ENCODE measurements around the gene CD36.

Gene CD36

DNA sequence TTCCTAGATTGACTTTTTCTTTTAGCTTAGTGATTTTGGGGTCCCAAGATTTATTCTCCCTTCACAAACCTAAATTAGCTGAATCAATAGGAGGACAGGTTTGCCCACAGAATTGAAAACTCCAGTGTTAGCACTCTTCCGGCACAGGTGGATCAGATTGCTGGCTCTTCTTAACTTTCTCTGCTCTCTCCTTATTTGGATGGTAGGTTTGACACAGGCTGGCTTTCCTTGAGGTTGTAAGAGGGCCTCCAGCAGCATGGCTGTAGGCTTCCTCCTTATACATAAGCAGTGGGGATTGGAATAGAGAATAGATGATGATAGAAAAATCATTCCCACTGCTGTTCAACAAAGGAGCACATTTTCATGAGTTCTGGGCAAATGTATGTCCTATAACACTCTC lies 9.4 kb upstream of the CD36 start:
- DNase-seq: no peak

DNA sequence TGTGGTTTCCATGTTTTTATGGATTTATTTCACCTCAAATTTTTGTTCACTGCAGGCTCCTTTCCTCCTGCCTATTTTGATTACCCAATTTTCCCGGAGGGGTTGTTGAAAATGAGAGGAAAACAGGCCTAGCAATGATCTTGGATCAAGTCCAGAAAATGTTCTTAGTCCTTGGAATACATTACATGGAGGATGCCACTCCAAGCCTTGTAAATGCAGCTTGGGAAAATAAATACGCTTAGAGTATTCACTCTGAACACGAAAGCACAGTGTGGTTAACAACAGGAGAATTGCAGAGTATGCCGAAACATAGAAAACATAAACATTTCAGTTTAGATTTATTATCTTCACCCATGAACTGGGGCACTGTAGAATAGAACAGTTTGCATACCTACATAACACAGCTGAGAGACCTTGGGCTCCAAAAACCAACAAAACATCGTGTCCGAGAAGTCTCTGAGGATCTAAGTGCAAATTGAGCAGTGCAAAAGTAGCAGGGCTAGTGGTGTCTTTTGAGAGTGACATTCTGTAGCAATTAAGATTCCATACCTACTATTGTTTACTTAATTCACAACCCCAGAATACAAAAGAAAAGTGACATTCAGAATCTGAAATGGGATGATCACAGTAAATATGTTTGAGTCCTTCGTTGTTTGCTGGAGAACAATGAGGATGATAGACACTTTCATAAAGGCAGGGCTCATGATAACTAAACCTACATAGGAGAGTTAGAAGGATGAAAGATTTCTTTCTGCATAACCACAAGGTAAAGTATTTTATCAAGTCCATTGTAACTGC lies 7.6 kb upstream of the CD36 start:
- no peak for DNase-seq

DNA sequence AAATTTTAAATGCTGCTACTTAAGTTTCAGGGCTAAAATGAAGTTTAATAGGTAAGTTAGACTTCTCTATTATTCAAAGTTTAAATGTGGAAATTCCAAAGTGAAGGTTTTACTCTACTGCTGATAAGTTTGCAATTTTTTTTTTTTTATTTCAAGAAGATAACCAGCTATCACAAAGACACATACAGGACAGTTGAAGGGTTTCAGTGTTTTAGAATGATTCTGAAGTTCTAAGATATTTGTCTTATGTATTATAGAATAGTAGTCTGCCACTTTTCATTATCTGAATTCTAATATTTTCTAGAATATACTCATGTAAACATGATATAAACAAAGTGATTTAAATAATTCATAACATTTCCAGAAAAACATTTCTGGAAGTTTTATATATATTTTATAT lies 7.0 kb upstream of the CD36 start:
- no peak for DNase-seq

DNA sequence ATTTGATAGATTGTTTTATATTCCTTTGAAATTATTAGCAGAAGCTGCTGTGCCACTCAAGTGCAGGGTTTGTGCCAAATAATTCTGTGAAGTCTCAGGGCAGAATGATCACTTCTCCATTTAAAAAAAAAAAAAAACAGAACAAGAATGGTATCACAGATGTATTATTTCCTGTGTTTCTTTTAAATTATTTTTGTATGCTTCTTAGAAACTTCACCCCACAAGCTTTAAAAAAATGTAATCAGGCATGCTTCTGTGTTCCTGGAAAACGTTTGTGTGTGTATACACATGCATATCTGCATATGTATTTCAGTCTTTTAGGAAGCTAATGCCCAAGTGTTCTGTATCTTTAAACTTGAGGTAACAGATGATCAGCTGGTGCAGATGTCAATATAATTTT lies 6.3 kb upstream of the CD36 start:
- DNase-seq: no peak

DNA sequence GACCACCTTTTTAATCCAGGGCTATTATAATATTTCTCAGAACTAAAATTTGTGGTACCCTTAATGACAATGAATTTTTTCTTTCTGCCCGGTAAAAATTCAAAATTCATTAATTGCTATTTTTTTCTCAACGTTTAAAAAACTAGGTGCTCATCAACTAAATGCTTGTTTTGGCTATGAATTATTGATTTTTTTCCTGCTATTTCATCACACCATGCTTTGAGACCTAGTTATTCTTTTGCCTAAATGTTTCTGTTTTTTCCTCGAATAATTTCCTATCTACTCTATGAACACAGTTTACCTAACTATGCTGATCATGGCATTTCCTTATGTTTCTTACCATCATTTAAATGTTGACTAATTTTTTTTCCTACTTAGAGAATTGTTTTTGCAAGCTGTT lies 5.6 kb upstream of the CD36 start:
- DNase-seq: no peak

DNA sequence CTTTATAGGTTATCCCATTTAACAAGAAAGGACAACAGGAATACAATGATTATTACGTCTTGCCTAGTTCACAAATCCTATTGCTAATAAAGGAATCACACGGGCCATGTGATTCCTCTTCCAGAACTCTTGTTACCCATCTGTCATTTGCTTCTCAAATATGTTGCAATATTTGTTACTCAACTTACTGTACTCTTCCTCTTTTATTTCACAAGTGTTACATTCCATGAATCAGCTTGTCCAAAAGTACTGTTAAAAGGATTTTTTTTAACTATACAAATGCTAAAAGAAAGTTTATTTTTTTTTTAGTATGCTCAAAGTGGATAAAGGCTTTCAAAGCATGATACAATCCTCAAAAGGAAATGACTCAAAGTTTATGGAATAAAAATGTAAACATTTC lies 3.9 kb upstream of the CD36 start:
- no peak for DNase-seq

DNA sequence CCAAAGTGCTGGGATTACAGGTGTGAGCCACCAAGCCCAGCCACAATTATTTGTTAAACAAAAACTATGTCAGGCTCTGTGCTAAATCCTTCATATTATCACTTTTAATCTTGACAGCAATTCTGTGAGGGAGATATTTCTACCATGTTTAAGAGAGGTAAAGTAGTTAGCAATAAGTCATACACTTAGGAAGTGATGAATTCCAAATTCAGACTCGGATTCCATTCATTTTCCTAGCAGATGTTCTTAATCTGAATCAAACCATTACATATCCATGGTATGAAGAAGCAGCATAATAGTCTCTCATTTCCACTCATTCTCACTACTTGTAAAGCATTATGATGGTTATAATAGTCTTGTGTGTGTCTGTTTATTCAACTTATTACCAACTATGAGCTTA lies 2.9 kb upstream of the CD36 start:
- DNase-seq: no peak

DNA sequence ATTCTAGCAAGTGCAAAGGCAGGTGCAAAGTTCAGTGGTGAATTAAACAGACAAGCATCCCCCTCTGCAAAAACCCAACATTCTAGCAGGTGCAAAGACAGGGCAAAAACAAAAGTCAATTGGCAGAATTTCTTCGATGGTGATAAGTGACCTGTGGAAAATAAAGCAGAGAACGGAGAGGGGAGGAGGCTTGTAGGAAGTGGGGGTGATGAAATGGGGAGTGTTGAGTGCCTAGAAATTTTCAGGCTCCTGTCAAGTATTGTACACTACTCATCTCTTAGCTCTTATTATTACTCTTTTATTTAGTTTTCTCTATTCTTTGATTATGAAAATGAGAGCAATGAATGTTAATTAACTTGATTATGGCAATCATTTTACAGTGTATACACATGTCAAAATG lies 2.4 kb upstream of the CD36 start:
- no peak for DNase-seq

DNA sequence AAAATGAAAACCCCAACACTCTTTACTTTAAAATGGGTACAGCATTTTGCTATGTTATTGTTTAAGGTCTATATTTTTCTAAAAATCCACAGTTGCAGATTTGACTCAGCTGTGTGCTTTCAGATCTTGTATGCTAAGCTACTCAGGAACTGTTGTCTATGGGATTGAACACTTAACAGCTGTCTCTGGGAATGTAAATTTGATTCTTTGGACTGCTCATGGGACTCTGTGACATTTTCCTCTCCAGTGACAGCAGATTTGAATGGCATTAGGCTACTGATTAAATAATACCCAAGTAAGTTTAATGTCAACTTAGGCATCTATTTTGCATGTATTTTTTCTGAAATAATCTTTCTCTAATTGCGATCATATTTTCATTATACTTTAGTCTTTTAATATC lies 1.7 kb upstream of the CD36 start:
- DNase-seq: no peak

DNA sequence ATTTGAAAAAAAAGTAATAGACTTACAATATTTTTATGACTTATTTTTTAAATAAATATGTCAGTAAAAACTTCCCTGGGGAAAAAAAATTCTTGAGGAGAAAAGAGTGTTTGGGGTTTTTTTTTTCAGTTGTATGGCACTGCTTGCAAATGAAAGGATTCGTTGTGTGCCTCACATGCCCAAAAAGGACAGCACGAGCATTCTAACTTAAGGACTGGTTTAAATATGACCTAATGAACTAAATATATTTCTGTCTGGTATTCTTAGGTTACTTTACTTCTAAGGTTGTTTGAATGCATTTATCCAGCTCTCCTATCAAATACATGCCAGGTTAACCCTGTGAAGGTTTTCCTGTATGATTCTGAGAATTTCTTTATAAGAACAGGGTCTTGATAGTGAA lies 988 bp upstream of the CD36 start:
- no peak for DNase-seq

DNA sequence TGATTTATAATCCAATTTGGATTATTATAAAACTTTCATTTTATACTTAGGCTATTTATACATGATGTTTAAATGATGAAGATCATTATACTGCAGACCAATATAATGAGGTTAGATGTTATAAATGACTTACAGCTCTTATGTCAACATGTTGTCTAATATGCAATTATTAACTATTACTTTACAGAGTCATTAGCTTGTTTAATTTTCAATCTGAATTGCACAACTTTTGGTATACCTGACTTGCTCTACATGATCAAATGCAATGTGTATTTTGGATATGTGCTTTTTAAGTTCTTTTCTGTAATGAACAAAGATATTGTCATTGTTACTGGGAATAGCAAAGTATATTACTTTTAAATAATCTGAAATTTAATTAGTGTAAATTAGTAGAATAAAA lies 569 bp downstream of the CD36 start:
- no peak for DNase-seq

DNA sequence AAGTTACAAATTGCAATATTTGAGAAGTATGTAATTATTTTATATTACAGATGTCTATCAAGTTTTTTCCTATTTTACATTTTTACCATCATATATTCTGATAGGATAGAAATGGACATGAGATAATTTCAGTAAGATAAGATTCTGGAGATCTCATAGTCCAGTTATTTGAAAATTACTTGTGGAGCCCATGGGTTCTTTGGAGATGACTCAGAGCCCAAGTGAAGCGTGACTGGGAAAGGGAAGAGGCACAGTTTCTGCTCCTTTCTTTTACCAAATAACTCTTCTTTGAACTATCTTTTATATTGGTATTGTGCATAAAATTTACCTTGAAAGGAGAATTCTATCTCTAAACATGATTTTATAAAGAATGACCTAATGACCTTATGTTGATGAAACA lies 2.4 kb downstream of the CD36 start:
- no peak for DNase-seq

DNA sequence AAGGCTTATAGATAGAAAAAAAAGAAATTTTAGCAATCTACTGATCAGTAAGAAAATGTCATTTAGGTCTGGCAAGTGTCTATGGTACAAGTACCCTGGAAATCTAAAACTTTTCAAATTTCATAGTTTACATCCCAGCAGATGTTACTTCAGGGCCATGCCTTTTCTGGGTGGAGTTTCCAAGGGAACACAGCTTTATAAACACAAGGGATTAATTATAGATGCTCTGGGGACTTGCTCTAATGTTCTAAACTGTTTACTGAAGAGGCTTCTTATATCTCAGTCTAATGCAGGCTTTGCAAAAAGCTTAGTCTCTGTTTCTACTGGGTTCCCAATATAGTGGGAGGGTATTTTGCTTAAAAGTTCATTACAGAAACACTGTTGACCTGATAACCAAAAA lies 3.1 kb downstream of the CD36 start:
- no peak for DNase-seq

DNA sequence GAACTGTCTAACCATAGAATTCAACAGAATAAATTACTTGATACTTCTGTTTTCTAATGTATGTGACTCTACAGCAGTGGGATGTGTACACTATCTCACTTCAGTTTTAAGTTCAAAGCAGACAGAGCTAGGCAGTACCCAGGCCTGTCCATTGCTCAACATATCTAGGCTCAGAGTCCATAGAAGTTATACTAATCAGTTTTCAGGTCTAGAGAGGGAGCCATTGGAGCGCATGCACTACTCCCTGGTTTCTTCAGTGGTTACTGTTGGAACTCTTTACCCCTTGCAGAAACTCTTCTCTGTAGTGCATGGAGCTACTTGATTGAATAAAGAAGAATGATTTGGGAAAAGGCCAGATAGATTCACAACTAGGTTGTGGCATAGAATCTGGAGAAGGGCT lies 4.4 kb downstream of the CD36 start:
- no peak for DNase-seq

DNA sequence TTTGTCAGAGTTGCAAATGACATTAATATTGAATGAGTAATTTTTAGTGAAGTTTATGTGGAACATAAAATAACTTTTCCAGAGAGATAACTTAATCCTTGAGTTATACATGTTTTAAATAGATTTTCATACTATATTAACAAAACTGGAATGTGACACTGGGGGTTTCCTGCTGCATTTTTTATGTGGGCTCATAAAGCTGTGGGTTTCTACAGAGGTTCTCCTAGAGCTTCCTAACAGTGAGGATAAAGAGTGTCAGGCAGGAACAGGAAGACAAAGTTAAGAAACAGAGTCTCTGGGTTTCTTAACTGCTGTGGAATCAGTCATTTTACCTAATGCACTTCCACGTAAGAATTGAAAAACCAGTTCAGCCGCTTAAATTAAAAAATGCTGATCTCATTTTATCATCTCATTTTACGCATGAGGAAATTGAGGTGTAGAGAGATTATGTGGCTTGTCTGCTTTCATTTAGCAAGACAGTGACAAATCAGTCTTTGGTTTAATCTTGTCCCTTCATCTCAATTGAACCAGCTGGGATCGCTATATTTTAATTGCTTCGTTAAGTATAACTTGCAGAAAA lies 5.0 kb downstream of the CD36 start:
- DNase-seq: no peak

DNA sequence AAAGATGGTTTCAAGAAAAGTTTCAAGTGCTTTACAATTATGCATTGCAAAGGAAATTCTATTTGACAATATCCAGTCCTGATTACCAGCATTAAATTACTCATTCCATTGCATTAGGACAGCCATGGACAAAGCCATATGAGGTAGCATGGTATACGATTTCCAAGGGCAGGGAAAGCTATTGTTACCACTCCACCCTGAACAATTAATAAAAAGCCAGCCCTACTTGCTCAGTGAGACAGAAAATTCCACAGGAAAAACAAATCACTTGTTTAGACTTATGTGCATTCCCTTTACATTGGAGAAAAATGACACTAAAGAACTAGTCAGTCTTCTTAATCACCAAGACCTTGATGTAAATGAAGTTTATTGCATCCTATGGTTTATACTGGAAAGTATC lies 5.6 kb downstream of the CD36 start:
- DNase-seq: no peak

DNA sequence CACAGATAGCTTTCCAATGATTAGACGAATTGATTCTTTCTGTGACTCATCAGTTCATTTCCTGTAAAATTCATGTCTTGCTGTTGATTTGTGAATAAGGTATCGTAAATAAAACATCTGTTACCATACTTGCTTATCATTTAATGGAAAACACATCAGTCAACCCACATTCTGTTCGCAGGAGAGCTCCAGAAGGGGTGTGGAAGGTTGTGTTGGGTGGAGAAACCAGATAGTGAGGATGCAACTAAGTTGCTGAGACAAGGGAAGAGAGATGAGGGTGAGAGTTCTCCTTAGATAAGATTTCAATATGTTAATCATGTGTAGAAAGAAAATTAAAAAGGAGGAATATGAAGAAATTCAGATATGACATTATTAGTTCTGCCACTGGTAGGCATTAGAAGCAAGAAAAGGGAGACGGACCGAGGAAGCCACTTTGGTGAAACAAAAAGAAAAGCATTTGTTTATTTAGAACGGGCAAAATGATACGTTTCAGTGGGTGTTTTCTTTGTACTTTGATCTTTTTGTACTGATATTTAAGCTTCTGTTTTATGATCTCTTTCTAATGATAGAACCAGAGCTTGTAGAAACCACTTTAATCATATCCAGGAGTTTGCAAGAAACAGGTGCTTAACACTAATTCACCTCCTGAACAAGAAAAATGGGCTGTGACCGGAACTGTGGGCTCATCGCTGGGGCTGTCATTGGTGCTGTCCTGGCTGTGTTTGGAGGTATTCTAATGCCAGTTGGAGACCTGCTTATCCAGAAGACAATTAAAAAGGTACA lies 7.8 kb downstream of the CD36 start:
- no peak for DNase-seq

DNA sequence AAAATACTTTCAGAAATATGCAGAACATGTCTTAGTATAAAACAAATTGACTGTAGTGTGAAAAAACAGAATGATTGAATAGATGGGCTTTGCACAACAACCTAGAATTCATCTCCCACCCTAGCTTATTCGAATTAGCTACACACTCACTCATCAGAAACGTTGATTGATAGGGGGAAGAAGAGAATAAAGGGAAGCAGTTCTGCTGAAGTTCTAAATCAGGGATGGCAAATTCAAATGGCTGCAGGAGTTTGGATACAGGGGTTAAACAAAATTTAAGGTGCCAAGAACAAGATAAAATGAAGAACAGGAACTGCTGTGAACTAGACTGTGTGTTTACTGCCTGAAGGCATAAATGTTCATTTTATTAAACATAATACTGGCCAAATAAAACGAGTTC lies 9.0 kb downstream of the CD36 start:
- no peak for DNase-seq

DNA sequence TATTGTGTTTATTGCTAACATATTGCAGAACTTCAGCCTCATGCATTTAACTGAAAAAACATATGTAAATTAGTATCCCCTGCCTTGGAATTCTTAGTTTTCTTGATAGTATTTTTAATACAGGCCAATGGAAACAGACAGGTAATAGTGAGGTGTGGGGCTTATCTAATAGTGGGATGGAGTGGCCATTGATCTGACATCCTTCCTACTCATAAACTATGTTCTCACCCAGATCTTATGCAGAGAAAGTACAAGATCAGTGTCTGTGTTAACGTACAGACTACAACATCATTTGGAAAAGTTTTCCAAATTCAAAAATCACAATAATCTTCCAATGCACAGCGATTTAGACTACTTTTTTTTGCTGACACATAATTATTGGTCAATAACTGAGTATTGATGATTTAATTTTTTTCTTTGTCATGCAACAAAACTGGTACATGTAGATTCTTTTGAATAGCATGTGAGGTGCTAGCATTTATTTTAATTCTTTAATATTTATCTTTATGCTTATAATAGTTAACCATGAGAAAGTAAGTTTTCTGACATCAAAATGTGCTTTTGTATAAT lies 9.7 kb downstream of the CD36 start:
- DNase-seq: no peak

DNA sequence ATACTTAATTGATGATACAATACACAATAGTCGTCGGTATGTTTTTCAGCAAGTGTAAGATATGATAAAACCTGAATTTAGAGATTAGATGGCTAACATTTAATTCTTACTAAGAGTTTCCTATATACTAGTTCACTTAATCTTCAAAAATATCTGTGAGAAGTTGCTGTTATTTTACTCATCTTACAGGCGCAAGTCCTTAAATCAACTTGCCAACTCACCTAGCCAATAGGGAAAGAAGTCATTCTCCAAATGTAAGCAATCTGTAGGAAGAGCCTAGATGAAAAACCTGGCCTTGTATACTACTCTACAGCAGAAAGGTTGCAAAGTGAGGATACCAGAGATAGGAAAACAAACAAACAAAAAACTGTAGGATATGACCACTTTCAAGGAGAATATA lies 10.6 kb downstream of the CD36 start:
- DNase-seq: no peak

DNA sequence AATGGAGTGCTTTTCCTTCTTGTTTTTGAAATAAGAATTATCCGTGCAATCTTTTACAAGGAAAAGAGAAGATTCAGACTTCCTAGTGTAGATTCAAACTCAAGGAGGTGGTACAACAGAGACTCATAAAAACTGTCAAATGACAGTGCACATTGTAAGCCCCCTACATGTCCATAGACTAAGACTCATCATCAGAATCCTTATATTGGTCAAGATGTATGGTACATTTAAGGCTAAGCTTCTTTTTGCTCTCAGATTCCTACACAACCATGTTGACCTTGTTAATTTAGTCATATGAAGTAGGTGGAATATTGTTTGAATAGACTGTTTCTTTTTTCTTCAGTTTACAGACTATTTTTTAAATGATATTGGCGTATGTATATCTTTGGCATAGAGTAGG lies 11.6 kb downstream of the CD36 start:
- no peak for DNase-seq

DNA sequence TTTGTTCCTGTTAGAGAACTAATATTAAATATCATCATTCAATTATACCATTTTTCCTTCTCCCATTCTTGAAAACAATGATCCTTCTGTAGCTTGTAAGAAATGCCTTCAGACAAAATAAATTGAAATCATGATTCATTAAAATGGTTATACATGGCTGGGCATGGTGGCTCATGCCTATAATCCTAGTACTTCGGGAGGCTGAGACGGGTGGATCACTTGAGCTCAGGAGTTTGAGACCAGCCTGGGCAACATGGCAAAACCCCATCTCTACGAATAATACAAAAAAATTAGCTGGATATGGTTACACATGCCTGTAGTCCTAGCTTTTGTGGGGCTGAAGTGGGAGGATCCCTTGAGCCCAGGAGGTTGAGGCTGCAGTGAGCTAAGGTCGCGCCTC lies 13.0 kb downstream of the CD36 start:
- no peak for DNase-seq

DNA sequence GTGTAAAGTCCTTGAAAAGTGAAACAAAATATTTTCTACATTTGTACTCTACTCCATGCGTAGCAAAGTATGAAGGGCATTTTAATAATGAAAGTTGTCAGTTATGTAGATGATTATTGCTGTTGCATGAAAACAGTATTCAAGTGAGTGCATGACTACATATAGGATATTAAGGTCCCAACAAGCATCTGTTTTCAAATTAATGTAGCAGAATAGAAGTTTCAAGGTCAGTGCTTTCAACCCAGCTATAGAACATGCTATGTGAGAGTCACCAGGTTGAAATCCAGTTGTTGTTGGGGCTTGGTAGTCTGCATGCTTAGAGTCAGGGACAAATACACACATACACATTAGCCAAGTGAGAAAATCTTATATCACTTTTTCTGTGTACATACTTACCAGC lies 14.8 kb downstream of the CD36 start:
- no peak for DNase-seq

DNA sequence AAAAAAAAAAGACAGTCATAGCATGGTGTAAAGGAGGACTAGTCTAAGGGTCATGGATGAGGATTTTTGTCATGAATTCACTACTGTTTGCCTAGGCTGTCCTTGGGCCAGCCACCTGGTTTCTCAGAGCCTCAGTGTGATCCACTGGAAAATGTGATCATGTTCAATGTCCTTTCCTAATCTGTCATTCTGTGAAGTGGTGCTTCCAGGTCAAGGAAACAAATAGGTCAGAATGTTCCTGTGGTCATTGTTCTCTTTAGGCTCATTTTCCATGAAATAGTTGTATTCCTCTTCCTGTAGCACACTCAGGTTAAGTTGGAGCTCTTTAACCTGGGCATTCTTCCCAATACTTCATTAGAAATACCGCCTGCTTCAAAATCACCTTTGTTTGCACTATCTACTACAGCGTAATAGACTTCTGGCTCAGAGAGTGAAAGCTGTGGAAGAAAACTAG lies 16.5 kb downstream of the CD36 start:
- no peak for DNase-seq
